Peyer's patch (tissue), 4 donors: ENCODE data around the gene CYBB. TPM values are rescaled to one million over a fixed set of nuclear protein-coding genes. Genes with fewer than 3 reads are reported as not detected.

Experiments
- DNase-seq, 3 donors: peaks; one replicate each; pipeline ENCODE4 v3.0.0-alpha.2; 2017 to 2019
- H3K27ac ChIP-seq, 4 donors: fragments of 200-600 bp; sonication (generic); one replicate each; pipeline ENCODE4 v1.5.1; 2016 to 2019
- H3K27me3 ChIP-seq, 2 donors: fragments of 200-600 bp; sonication (generic); one replicate each; pipeline ENCODE4 v1.5.1; 2019
- H3K36me3 ChIP-seq, 3 donors: fragments of 200-600 bp; sonication (generic); one replicate each; pipeline ENCODE4 v1.5.1; 2016 to 2019
- H3K4me1 ChIP-seq, 4 donors: fragments of 200-600 bp; sonication (generic); one replicate each; pipeline ENCODE4 v1.5.1; 2016 to 2019
- H3K4me3 ChIP-seq, 4 donors: fragments of 200-600 bp; sonication (generic); 1 replicate in 3 of 4; 2 replicates in 1 of 4; pipeline ENCODE4 v1.5.1; 2016 to 2019; ENCODE audit warnings: mild to moderate bottlenecking in 1 of 4
- H3K9me3 ChIP-seq, 4 donors: fragments of 200-600 bp; sonication (generic); one replicate each; pipeline ENCODE4 v1.5.1; 2016 to 2019; ENCODE audit warnings: mild to moderate bottlenecking in 1 of 4
- POLR2A ChIP-seq, 2 donors: fragments of 450-650 bp; IDR thresholded peaks; one replicate each; pipeline ENCODE4 v1.5.1; 2017; ENCODE audit warnings: antibody characterized with exemption in 2 of 2, mild to moderate bottlenecking in 2 of 2, moderate library complexity in 2 of 2
- total RNA-seq, 4 donors: library from RNA; depleted of rRNA; stranded (reverse); fragments of >200 nt; gene quantifications; one replicate each; pipeline ENCODE4 v1.1.0, GENCODE V29; 2016
- TF ChIP-seq, protein P1 (sequence below), 6 experiments: fragments of 450-650 bp in 4 of 6; fragments of 200-600 bp in 2 of 6; sonication (generic) in 1 of 6; IDR thresholded peaks; one replicate each; pipeline ENCODE4 v1.5.1; 2017 to 2019; ENCODE audit warnings: antibody characterized with exemption in 6 of 6, mild to moderate bottlenecking in 3 of 6, moderate library complexity in 1 of 6

Gene CYBB
- total RNA-seq, 4 donors from 2014 or later: 3.2 to 35.5 (median 6.8) TPM

DNA sequence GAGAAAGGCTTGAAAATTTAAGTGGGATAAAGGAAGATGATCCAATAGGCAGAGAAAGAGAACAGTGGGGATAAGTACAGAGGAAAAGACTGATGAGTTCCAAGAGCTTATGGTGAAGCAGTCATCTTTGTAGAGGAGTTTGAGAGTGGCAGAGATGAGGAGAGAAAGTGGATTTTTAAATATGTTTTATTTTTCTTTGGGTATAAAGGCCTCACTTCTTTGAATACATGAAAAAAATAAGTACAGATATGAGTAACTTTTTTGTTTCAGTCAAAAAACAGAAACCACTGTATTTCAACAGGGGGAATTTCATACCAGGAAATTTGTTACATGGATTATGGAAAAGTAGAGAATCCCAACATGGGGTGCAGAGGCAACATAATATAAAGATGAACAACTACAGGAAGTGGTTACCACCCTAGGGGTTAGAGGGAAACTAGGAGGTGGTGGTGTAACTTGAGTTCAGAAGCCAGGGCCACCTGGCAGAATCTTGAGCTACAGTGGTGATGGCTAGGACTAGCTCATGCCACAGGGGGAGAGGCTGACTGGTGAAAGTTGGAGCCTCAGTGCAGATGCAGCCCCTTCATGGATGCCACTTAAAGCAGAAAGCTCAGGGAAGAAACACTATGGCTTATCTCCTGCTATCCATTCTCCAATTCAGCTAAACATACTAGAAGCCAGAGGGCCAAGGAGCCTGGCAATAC lies 3.4 kb upstream of the CYBB start:
- no peaks in the 10 kb centered on the region for H3K27me3 ChIP-seq
- DNase-seq: peak in 1 of 3 donors; percentile 44
- no peak overlapping the region for H3K4me3 ChIP-seq
- peak overlapping the region in 2 of 4 donors; percentile 27 to 62 for H3K27ac ChIP-seq
- no peak for TF ChIP-seq POLR2A (IDR thresholded peaks at IDR 0.05)
- TF ChIP-seq, protein P1, sequence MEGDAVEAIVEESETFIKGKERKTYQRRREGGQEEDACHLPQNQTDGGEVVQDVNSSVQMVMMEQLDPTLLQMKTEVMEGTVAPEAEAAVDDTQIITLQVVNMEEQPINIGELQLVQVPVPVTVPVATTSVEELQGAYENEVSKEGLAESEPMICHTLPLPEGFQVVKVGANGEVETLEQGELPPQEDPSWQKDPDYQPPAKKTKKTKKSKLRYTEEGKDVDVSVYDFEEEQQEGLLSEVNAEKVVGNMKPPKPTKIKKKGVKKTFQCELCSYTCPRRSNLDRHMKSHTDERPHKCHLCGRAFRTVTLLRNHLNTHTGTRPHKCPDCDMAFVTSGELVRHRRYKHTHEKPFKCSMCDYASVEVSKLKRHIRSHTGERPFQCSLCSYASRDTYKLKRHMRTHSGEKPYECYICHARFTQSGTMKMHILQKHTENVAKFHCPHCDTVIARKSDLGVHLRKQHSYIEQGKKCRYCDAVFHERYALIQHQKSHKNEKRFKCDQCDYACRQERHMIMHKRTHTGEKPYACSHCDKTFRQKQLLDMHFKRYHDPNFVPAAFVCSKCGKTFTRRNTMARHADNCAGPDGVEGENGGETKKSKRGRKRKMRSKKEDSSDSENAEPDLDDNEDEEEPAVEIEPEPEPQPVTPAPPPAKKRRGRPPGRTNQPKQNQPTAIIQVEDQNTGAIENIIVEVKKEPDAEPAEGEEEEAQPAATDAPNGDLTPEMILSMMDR (IDR thresholded peaks at IDR 0.05): no peak
- H3K36me3 ChIP-seq: no peaks in the 10 kb centered on the region
- H3K4me1 ChIP-seq: peaks cover 0 to 7% (median 0%) of the 10 kb centered on the region in 4 donors
- H3K9me3 ChIP-seq: no peaks in the 10 kb centered on the region

DNA sequence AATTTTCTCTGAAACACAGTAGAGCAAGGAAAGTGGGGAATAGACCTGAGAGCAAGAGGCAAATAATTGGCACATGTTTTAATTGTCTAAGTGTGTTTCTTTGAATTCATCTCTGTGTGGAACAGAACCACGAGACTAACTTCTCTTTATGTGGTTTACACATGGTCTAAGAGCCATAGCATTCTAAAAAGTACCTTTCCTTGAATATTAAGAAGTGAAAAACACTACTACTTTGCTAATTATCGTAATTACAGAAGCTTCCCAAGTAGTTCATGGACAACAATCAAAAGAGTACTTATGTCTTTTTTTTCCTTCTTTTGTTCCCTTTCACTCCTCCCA lies 2.9 kb upstream of the CYBB start:
- no peak for DNase-seq
- peaks cover 0 to 7% (median 0%) of the 10 kb centered on the region in 4 donors for H3K4me1 ChIP-seq
- H3K27me3 ChIP-seq: no peaks in the 10 kb centered on the region
- TF ChIP-seq, protein P1 (IDR thresholded peaks at IDR 0.05): no peak
- TF ChIP-seq POLR2A (IDR thresholded peaks at IDR 0.05): no peak
- no peaks in the 10 kb centered on the region for H3K9me3 ChIP-seq
- H3K27ac ChIP-seq: peak overlapping the region in 2 of 4 donors; percentile 27 to 62
- H3K36me3 ChIP-seq: no peaks in the 10 kb centered on the region
- H3K4me3 ChIP-seq: no peak overlapping the region

DNA sequence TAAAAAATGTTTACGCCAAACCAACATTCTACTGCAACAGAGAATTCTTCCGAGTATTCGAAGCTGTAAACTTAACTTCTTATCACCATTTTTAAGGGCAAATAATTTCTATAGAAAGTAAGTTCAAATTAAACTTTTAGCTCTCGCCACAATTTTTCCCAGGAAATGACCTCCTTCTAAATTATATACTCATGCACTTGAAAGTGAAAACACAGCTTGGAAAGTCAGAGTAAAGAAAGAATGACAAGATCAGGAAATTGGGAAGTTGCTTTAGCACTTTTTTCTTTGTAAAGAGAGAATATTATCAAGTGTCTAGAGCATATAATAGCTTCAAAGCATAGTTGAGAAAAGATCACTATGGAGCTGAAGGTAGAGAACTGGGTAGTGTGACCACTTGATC lies 1.2 kb downstream of the CYBB start:
- peak overlapping the region in 2 of 4 donors; percentile 22 to 60 for H3K27ac ChIP-seq
- no peak for TF ChIP-seq POLR2A (IDR thresholded peaks at IDR 0.05)
- TF ChIP-seq, protein P1 (IDR thresholded peaks at IDR 0.05): no peak

DNA sequence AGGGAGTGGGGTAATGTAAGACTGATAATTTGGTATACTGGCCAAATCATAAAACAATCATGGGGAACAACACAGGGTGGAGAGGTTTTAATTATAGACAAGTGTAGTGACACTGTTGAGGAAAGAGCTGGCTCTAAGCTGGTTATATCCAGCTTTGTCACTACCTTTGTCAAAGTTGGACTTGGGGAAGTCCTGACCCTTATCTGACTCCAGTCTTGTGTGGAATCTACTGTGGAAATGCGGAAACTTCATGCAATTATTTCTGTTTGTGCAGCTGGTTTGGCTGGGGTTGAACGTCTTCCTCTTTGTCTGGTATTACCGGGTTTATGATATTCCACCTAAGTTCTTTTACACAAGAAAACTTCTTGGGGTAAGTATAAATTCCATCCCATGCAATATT lies 2.0 kb downstream of the CYBB start:
- Histone ChIP-seq H3K27me3 (no peaks in the 10 kb centered on the region), H3K4me3 (peak overlapping the region in 2 of 4 donors; percentile 19 to 29), H3K27ac (peak overlapping the region in 2 of 4 donors; percentile 22 to 60), H3K36me3 (no peaks in the 10 kb centered on the region), H3K9me3 (no peaks in the 10 kb centered on the region), H3K4me1 (no peaks in the 10 kb centered on the region)
- DNase-seq: no peak
- TF ChIP-seq, protein P1 (IDR thresholded peaks at IDR 0.05): no peak
- TF ChIP-seq POLR2A (IDR thresholded peaks at IDR 0.05): no peak

More for the DNA sequence above, 1.2 kb downstream of the CYBB start:
- Histone ChIP-seq H3K27me3 (no peaks in the 10 kb centered on the region), H3K9me3 (no peaks in the 10 kb centered on the region), H3K36me3 (no peaks in the 10 kb centered on the region), H3K4me1 (peaks cover 0 to 1% (median 0%) of the 10 kb centered on the region in 4 donors), H3K4me3 (peak overlapping the region in 2 of 4 donors; percentile 19 to 29)
- no peak for DNase-seq

DNA sequence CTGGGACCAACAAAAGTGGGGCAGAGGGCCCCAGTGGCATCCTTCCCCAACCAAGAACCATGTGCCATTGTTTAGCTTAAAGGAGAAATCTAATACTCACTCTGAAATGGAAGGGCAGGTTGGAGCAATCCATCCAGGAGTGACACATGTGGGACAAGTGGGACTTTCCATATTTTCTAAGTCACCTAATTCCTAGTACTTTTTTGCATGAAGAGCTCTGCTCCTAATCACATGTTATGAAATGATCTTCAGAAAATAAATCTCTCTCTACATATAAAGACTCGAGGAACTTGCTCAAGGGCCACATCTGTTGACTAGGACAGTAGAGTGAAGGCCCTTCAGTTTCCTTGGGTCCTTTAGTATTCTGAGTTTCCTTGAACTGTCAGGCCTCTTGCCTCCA lies 2.5 kb downstream of the CYBB start:
- Histone ChIP-seq H3K27ac (peak overlapping the region in 1 of 4 donors; percentile 60), H3K9me3 (no peaks in the 10 kb centered on the region), H3K36me3 (no peaks in the 10 kb centered on the region), H3K27me3 (no peaks in the 10 kb centered on the region), H3K4me1 (no peaks in the 10 kb centered on the region), H3K4me3 (peak overlapping the region in 1 of 4 donors; percentile 29)
- DNase-seq: no peak
- TF ChIP-seq, protein P1 (IDR thresholded peaks at IDR 0.05): no peak
- no peak for TF ChIP-seq POLR2A (IDR thresholded peaks at IDR 0.05)
